Thyroid gland (tissue), 4 donors: ENCODE measurements around the gene ADAMTS2.

Experiments
- CTCF ChIP-seq, 6 experiments: fragments of 200-600 bp in 3 of 6; fragments of 450-650 bp in 3 of 6; sonication (generic) in 3 of 6; IDR thresholded peaks; one replicate each; pipeline ENCODE4 v1.5.1; 2016 to 2019; ENCODE audit warnings: antibody characterized with exemption in 6 of 6, mild to moderate bottlenecking in 2 of 6, inconsistent platforms in 1 of 6, moderate library complexity in 1 of 6
- POLR2A ChIP-seq, 2 donors: fragments of 450-650 bp; IDR thresholded peaks; one replicate each; pipeline ENCODE4 v1.6.1; 2017; ENCODE audit warnings: antibody characterized with exemption in 2 of 2, mild to moderate bottlenecking in 2 of 2, moderate library complexity in 1 of 2

GRCh38 chr5:179240561-179240960 lies 104.7 kb downstream of the ADAMTS2 start:
- TF ChIP-seq CTCF (IDR thresholded peaks at IDR 0.05) (no peak), POLR2A (IDR thresholded peaks at IDR 0.05) (no peak)
